OCI-LY7 (cell line): ENCODE measurements around the gene HS3ST1. TPM values are rescaled to one million over a fixed set of nuclear protein-coding genes. Genes with fewer than 3 reads are reported as not detected.

Experiments used
- BruUV-seq: library from RNA; stranded (reverse); fragments of 400-500 nt; replicated peaks from 2 replicates; lab custom pipeline; 2021; lab: Mats Ljungman, UMichigan
- CTCF ChIA-PET: fragments of 300-600 bp; sonication (Branson Sonifier 250); formaldehyde crosslinking; loops from one replicate; lab custom pipeline; 2022; ENCODE audit warnings: antibody characterized with exemption; ENCODE audit not compliant: unreplicated experiment; lab: Charles Lee
- POLR2A ChIA-PET: fragments of 300-600 bp; sonication (Branson Sonifier 250); formaldehyde crosslinking; loops from one replicate; lab custom pipeline; 2022; ENCODE audit warnings: antibody characterized with exemption; lab: Charles Lee
- DNase-seq: peaks from one replicate; pipeline ENCODE4 v3.0.0-alpha.2; 2015; ENCODE audit warnings: low spot score
- H2AFZ ChIP-seq: fragments of 200-600 bp; sonication (generic), shearing (Covaris generic); 2 replicates; pipeline ENCODE4 v1.6.1; 2014; ENCODE audit warnings: mild to moderate bottlenecking, antibody characterized with exemption, low read length, moderate library complexity
- H3K27ac ChIP-seq: fragments of 200-600 bp; sonication (generic); 2 replicates; pipeline ENCODE4 v1.5.1; 2014; ENCODE audit warnings: mixed run types, low read depth, mild to moderate bottlenecking, moderate library complexity, low read length, inconsistent platforms; ENCODE audit not compliant: poor library complexity, severe bottlenecking
- H3K36me3 ChIP-seq: fragments of 200-600 bp; sonication (generic); 2 replicates; pipeline ENCODE4 v1.6.1; 2014; ENCODE audit warnings: mild to moderate bottlenecking, antibody characterized with exemption, low read length, moderate library complexity, mixed read lengths; ENCODE audit not compliant: insufficient read depth
- H3K4me1 ChIP-seq: fragments of 200-600 bp; sonication (generic); 2 replicates; pipeline ENCODE4 v1.5.1; 2014; ENCODE audit warnings: mild to moderate bottlenecking, low read length; ENCODE audit not compliant: insufficient read depth, poor library complexity, severe bottlenecking
- H3K4me2 ChIP-seq: fragments of 200-600 bp; sonication (generic); 2 replicates; pipeline ENCODE4 v1.6.1; 2014; ENCODE audit warnings: mild to moderate bottlenecking, low read length
- H3K4me3 ChIP-seq: fragments of 200-600 bp; sonication (generic); 2 replicates; pipeline ENCODE4 v1.5.1; 2014; ENCODE audit warnings: mild to moderate bottlenecking, low read depth, low read length; ENCODE audit not compliant: poor library complexity, severe bottlenecking
- H3K79me2 ChIP-seq: fragments of 200-600 bp; sonication (generic); 2 replicates; pipeline ENCODE4 v1.6.1; 2016; ENCODE audit warnings: low read depth, mild to moderate bottlenecking, low read length, moderate library complexity, mixed read lengths; ENCODE audit not compliant: insufficient read depth
- H3K9me2 ChIP-seq: fragments of 200-600 bp; sonication (generic); 2 replicates; pipeline ENCODE4 v1.6.1; 2016; ENCODE audit warnings: mild to moderate bottlenecking, low read length, mixed read lengths; ENCODE audit not compliant: insufficient read depth
- H3K9me3 ChIP-seq: fragments of 200-600 bp; sonication (generic); 2 replicates; pipeline ENCODE4 v1.6.1; 2014; ENCODE audit warnings: mild to moderate bottlenecking, mixed run types, low read length, mixed read lengths
- H4K20me1 ChIP-seq: fragments of 200-600 bp; sonication (generic); 2 replicates; pipeline ENCODE4 v1.6.1; 2014; ENCODE audit warnings: mild to moderate bottlenecking, antibody characterized with exemption, low read length, moderate library complexity, mixed read lengths; ENCODE audit not compliant: insufficient read depth
- EZH2phosphoT487 ChIP-seq: fragments of 200-600 bp; sonication (generic); IDR thresholded peaks from 2 replicates; pipeline ENCODE4 v1.6.1; 2018; ENCODE audit warnings: low read depth, borderline replicate concordance, mild to moderate bottlenecking, mixed run types, antibody characterized with exemption, low read length, moderate library complexity, mixed read lengths
- intact Hi-C: fragments of 100-400 bp; cut with micrococcal nuclease; formaldehyde crosslinking; loops from one replicate; pipeline ENCODE4 v1.10.0; 2022; ENCODE audit not compliant: unreplicated experiment
- total RNA-seq, 2 experiments: library from RNA; depleted of rRNA in 1 of 2; stranded (reverse); fragments of >200 nt in 1 of 2; shearing (Covaris generic) in 1 of 2; gene quantifications; 2 replicates each; pipeline ENCODE4 v1.2.3, GENCODE V29; 2014 to 2022
- TF ChIP-seq, protein P1 (sequence below): fragments of 200-600 bp; sonication (generic); conservative IDR thresholded peaks from 2 replicates; pipeline ENCODE4 v1.5.1; 2014; ENCODE audit warnings: mild to moderate bottlenecking, antibody characterized with exemption, low read length, moderate library complexity, mixed read lengths

HS3ST1 gene
- total RNA-seq, 2 experiments from 2014 or later: not detected

GRCh38 chr4:11376571-11376970, 52.1 kb downstream of the HS3ST1 start:
- Histone ChIP-seq H3K4me2 (no peak overlapping the region), H3K9me2 (no peaks in the 10 kb centered on the region), H2AFZ (no peak overlapping the region), H4K20me1 (no peaks in the 10 kb centered on the region), H3K79me2 (no peaks in the 10 kb centered on the region), H3K27ac (no peak overlapping the region), H3K36me3 (no peaks in the 10 kb centered on the region), H3K4me1 (no peaks in the 10 kb centered on the region), H3K4me3 (no peak overlapping the region), H3K9me3 (no peaks in the 10 kb centered on the region)
- CTCF ChIA-PET: no interaction called here
- POLR2A ChIA-PET: interaction anchor here (0.6 kb wide), 1 partner anchor 24 kb away, joined by 3 read pairs; no protein-coding TSS in a partner anchor
- intact Hi-C loops: no loop called here
- TF ChIP-seq, protein P1, sequence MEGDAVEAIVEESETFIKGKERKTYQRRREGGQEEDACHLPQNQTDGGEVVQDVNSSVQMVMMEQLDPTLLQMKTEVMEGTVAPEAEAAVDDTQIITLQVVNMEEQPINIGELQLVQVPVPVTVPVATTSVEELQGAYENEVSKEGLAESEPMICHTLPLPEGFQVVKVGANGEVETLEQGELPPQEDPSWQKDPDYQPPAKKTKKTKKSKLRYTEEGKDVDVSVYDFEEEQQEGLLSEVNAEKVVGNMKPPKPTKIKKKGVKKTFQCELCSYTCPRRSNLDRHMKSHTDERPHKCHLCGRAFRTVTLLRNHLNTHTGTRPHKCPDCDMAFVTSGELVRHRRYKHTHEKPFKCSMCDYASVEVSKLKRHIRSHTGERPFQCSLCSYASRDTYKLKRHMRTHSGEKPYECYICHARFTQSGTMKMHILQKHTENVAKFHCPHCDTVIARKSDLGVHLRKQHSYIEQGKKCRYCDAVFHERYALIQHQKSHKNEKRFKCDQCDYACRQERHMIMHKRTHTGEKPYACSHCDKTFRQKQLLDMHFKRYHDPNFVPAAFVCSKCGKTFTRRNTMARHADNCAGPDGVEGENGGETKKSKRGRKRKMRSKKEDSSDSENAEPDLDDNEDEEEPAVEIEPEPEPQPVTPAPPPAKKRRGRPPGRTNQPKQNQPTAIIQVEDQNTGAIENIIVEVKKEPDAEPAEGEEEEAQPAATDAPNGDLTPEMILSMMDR: no peak
- no peak for TF ChIP-seq EZH2phosphoT487
- DNase-seq: no peak
- no TSS peak for BruUV-seq

GRCh38 chr4:11376146-11376545, 52.5 kb downstream of the HS3ST1 start:
- BruUV-seq: no TSS peak
- ChIA-PET POLR2A (interaction anchor here (0.6 kb wide), 1 partner anchor 24 kb away, joined by 3 read pairs; no protein-coding TSS in a partner anchor), CTCF (no interaction called here)
- TF ChIP-seq EZH2phosphoT487: no peak
- TF ChIP-seq, protein P1: no peak
- no peaks in the 10 kb centered on the region for H3K36me3 ChIP-seq
- no peak overlapping the region for H2AFZ ChIP-seq
- intact Hi-C loops: no loop called here
- no peaks in the 10 kb centered on the region for H3K4me1 ChIP-seq
- no peaks in the 10 kb centered on the region for H3K79me2 ChIP-seq
- H3K27ac ChIP-seq: no peak overlapping the region
- H3K9me2 ChIP-seq: no peaks in the 10 kb centered on the region
- no peak overlapping the region for H3K4me3 ChIP-seq
- no peaks in the 10 kb centered on the region for H3K9me3 ChIP-seq
- DNase-seq: no peak
- H4K20me1 ChIP-seq: no peaks in the 10 kb centered on the region
- no peak overlapping the region for H3K4me2 ChIP-seq

GRCh38 chr4:11368701-11369115, 60.0 kb downstream of the HS3ST1 start:
- POLR2A ChIA-PET: no interaction called here
- no peak overlapping the region for H3K4me3 ChIP-seq

More at GRCh38 chr4:11368701-11369115, 60.0 kb downstream of the HS3ST1 start:
- Histone ChIP-seq H3K4me2 (no peak overlapping the region), H3K27ac (no peak overlapping the region), H3K79me2 (no peaks in the 10 kb centered on the region), H4K20me1 (no peaks in the 10 kb centered on the region), H3K36me3 (no peaks in the 10 kb centered on the region), H3K4me1 (no peaks in the 10 kb centered on the region), H3K9me3 (no peaks in the 10 kb centered on the region), H3K9me2 (no peaks in the 10 kb centered on the region), H2AFZ (no peak overlapping the region)
- DNase-seq: no peak
- no TSS peak for BruUV-seq
- intact Hi-C loops: no loop called here
- TF ChIP-seq, protein P1: no peak
- no peak for TF ChIP-seq EZH2phosphoT487
- CTCF ChIA-PET: no interaction called here
